ENCODE results near the gene CACNA1C.

DNA sequence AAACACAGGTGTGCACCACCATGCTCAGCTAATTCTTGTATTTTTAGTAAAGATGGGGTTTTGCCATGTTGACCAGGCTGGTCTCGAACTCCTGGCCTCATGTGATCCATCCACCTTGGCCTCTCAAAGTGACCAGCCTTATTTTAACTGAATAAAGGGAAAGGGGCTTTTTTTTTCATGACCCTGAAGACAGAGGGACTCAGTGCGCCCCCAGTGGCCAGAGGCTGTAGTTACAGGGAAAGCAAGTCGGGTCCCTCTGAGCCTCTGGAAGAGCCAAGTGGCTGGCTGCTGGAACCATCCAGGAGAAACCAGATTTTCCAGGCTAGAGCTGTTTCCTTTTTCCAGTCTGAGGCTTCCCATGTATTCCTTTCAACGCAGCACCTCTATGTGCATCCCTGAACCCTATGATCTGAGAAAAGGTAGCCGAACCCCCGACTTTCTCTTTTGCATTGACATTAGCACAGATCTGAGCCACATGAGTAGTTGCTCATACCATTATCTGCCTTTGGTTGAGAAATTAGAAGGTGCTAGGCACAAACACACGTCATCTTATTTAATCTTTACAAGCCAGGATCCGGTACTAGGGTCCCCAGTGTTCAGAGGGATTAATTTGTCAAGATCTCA is 342.7 kb downstream of the CACNA1C start:
- TF ChIP-seq, protein P1, sequence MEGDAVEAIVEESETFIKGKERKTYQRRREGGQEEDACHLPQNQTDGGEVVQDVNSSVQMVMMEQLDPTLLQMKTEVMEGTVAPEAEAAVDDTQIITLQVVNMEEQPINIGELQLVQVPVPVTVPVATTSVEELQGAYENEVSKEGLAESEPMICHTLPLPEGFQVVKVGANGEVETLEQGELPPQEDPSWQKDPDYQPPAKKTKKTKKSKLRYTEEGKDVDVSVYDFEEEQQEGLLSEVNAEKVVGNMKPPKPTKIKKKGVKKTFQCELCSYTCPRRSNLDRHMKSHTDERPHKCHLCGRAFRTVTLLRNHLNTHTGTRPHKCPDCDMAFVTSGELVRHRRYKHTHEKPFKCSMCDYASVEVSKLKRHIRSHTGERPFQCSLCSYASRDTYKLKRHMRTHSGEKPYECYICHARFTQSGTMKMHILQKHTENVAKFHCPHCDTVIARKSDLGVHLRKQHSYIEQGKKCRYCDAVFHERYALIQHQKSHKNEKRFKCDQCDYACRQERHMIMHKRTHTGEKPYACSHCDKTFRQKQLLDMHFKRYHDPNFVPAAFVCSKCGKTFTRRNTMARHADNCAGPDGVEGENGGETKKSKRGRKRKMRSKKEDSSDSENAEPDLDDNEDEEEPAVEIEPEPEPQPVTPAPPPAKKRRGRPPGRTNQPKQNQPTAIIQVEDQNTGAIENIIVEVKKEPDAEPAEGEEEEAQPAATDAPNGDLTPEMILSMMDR (IDR thresholded peaks at IDR 0.05): peak; percentile 15 to 72 (median 62)
- no peak for TF ChIP-seq POLR2A (IDR thresholded peaks at IDR 0.05)
